K562 (cell line): ENCODE results near the gene KIRREL1. TPM values are rescaled to one million over a fixed set of nuclear protein-coding genes. Genes with fewer than 3 reads are reported as not detected.

ENCODE experiments used
- ATAC-seq: fragments of 200-7000 bp; cut with Tn5 transposase; 3 replicates; pipeline ENCODE4 v1.9.1; 2020; ENCODE audit warnings: moderate library complexity
- BruUV-seq: library from RNA; stranded (reverse); fragments of 400-500 nt; replicated peaks from 2 replicates; lab custom pipeline; 2021; lab: Mats Ljungman, UMichigan
- CTCF ChIA-PET: fragments of 300-600 bp; formaldehyde crosslinking; extraction: SDS; loops from one replicate; lab custom pipeline; 2021; ENCODE audit warnings: low intra/inter-chr PET ratio; lab: Yijun Ruan, JAX
- POLR2A ChIA-PET: fragments of 300-600, 350-650 bp; sonication (Branson Sonifier 250); formaldehyde crosslinking; extraction: SDS; loops from one replicate; lab custom pipeline; 2021; ENCODE audit warnings: antibody characterized with exemption, inconsistent platforms; lab: Yijun Ruan, JAX
- DNase-seq, 4 experiments: peaks; one replicate each; pipeline versions ENCODE4 v3.0.0 to v3.0.0-alpha.2; 2011 to 2018; ENCODE audit warnings: low spot score in 3 of 4, mixed read lengths in 3 of 4; ENCODE audit errors: extremely low read depth in 1 of 4
- FAIRE-seq: peaks from 2 replicates; lab custom pipeline; 2011; peaks lifted over from hg19 to GRCh38; lab: Jason Lieb, UNC
- H2AFZ ChIP-seq: 2 replicates; pipeline ENCODE4 v1.6.0; 2011; ENCODE audit warnings: low read depth, low read length, control low read depth, inconsistent platforms
- H3K27ac ChIP-seq: fragments of 200-600 bp; 3 replicates; pipeline ENCODE4 v1.8.0; 2011; ENCODE audit warnings: low read depth, mild to moderate bottlenecking, control low read depth, inconsistent platforms, low read length, moderate library complexity, mixed read lengths; ENCODE audit errors: extremely low read depth
- H3K27me3 ChIP-seq, 2 experiments: fragments of 300-600 bp in 1 of 2; 2 replicates in 1 of 2; 3 replicates in 1 of 2; pipeline versions ENCODE4 v1.6.0 to v1.8.0; 2011; ENCODE audit warnings: inconsistent platforms in 2 of 2, low read length in 2 of 2, mild to moderate bottlenecking in 1 of 2, mixed read lengths in 1 of 2, moderate library complexity in 1 of 2; ENCODE audit not compliant: control insufficient read depth in 2 of 2, insufficient read depth in 2 of 2
- H3K36me3 ChIP-seq: fragments of 300-600 bp; 3 replicates; pipeline ENCODE4 v1.8.0; 2011; ENCODE audit warnings: mild to moderate bottlenecking, low read length, inconsistent platforms; ENCODE audit not compliant: control insufficient read depth, insufficient read depth
- H3K4me1 ChIP-seq, 2 experiments: fragments of 200-600 bp in 1 of 2; replicated peaks in 1 of 2; 2 replicates in 1 of 2; 3 replicates in 1 of 2; pipeline versions ENCODE4 v1.5.1 to v1.8.0; 2011; ENCODE audit warnings: inconsistent platforms in 2 of 2, low read length in 2 of 2, mild to moderate bottlenecking in 1 of 2, mixed read lengths in 1 of 2, moderate library complexity in 1 of 2; ENCODE audit not compliant: control insufficient read depth in 2 of 2, insufficient read depth in 2 of 2
- H3K4me2 ChIP-seq: 2 replicates; pipeline ENCODE4 v1.6.1; 2011; ENCODE audit warnings: low read length, control low read depth, inconsistent platforms, mixed read lengths; ENCODE audit not compliant: insufficient read depth
- H3K4me3 ChIP-seq: fragments of 200-600 bp; sonication (generic), shearing (Covaris generic); 2 replicates; pipeline ENCODE4 v1.5.1; 2016; ENCODE audit warnings: control low read depth, inconsistent platforms
- H3K79me2 ChIP-seq: fragments of 200-600 bp; 3 replicates; pipeline ENCODE4 v1.8.0; 2011; ENCODE audit warnings: low read length, inconsistent platforms; ENCODE audit not compliant: control insufficient read depth, insufficient read depth
- H3K9ac ChIP-seq, 2 experiments: 2 replicates each; pipeline versions ENCODE4 v1.6.0 to v1.6.1; 2011; ENCODE audit warnings: low read depth in 2 of 2, low read length in 2 of 2, control low read depth in 1 of 2, inconsistent platforms in 1 of 2, mild to moderate bottlenecking in 1 of 2, mixed read lengths in 1 of 2; ENCODE audit not compliant: insufficient read depth in 1 of 2
- H3K9me1 ChIP-seq: one replicate; pipeline ENCODE4 v1.6.0; 2011; ENCODE audit warnings: inconsistent platforms, mild to moderate bottlenecking, low read length, moderate library complexity; ENCODE audit not compliant: control insufficient read depth, insufficient read depth
- H3K9me3 ChIP-seq: replicated peaks from 2 replicates; pipeline ENCODE4 v1.5.1; 2011; ENCODE audit warnings: low read depth, low read length, inconsistent platforms; ENCODE audit not compliant: control insufficient read depth, insufficient read depth
- H4K20me1 ChIP-seq: replicated peaks from 2 replicates; pipeline ENCODE4 v1.6.1; 2011; ENCODE audit warnings: low read length, inconsistent platforms, mixed read lengths; ENCODE audit not compliant: control insufficient read depth, insufficient read depth
- ARHGAP35 ChIP-seq: fragments of 450-650 bp; IDR thresholded peaks from 2 replicates; pipeline ENCODE4 v1.6.1; 2018; ENCODE audit not compliant: partially characterized antibody
- CBFB ChIP-seq: sonication (generic); formaldehyde crosslinking; IDR thresholded peaks from 2 replicates; pipeline ENCODE4 v1.4.0; 2020; ENCODE audit warnings: mild to moderate bottlenecking, missing genetic modification reagents
- HDAC2 ChIP-seq: fragments of 450-650 bp; IDR thresholded peaks from 2 replicates; pipeline ENCODE4 v1.6.1; 2016; ENCODE audit warnings: mild to moderate bottlenecking
- HOXB6 ChIP-seq: fragments of 250-450 bp; sonication (Bioruptor Pico); IDR thresholded peaks from 2 replicates; pipeline ENCODE4 v1.5.1; 2022; ENCODE audit warnings: mild to moderate bottlenecking, borderline replicate concordance
- KAT7 ChIP-seq: sonication (generic); formaldehyde crosslinking; IDR thresholded peaks from 2 replicates; pipeline ENCODE4 v1.8.0; 2022; ENCODE audit warnings: missing genetic modification reagents, mild to moderate bottlenecking, borderline replicate concordance
- NBN ChIP-seq: fragments of 450-650 bp; IDR thresholded peaks from 2 replicates; pipeline ENCODE4 v1.6.1; 2016; ENCODE audit warnings: low read depth, mild to moderate bottlenecking
- NR1H2 ChIP-seq: sonication (generic); formaldehyde crosslinking; IDR thresholded peaks from 2 replicates; pipeline ENCODE4 v1.4.0; 2020; ENCODE audit warnings: mild to moderate bottlenecking, missing genetic modification reagents
- RFX5 ChIP-seq: IDR thresholded peaks from 2 replicates; pipeline ENCODE4 v1.6.1; 2011; ENCODE audit warnings: low read depth, mild to moderate bottlenecking, improper control_type of control experiment, low read length
- RNF2 ChIP-seq: sonication (generic); IDR thresholded peaks from 2 replicates; pipeline ENCODE4 v1.6.1; 2016
- SAP30 ChIP-seq: fragments of 200-600 bp; sonication (generic); IDR thresholded peaks from 2 replicates; pipeline ENCODE4 v1.6.1; 2012; ENCODE audit warnings: borderline replicate concordance, low read depth, mild to moderate bottlenecking, moderate library complexity, low read length, control low read depth, inconsistent platforms; ENCODE audit not compliant: insufficient read depth, poor library complexity, severe bottlenecking
- SLC30A9 ChIP-seq: fragments of 250-450 bp; sonication (Bioruptor Pico); IDR thresholded peaks from 2 replicates; pipeline ENCODE4 v1.8.0; 2022; ENCODE audit warnings: mild to moderate bottlenecking, moderate library complexity
- ZC3H8 ChIP-seq: fragments of 450-650 bp; IDR thresholded peaks from 2 replicates; pipeline ENCODE4 v1.6.1; 2017
- ZNF583 ChIP-seq: fragments of 250-450 bp; sonication (Bioruptor Pico); IDR thresholded peaks from 2 replicates; pipeline ENCODE4 v1.4.0; 2020
- WGBS: fragments of 100-300 bp; shearing (Covaris generic); methylation state at CpG from one replicate; pipeline ENCODE4 v1.1.6; 2016; ENCODE audit warnings: low coverage, mixed read lengths; ENCODE audit not compliant: insufficient coverage; ENCODE audit errors: missing lambda C conversion rate; 5-methylcytosine and 5-hydroxymethylcytosine counted together
- in situ Hi-C: fragments of 300-500 bp; cut with MboI; formaldehyde crosslinking; loops from 4 replicates; pipeline ENCODE4 v1.15.0; 2018; ENCODE audit warnings: inconsistent platforms, mixed read lengths
- intact Hi-C: fragments of 100-400 bp; cut with micrococcal nuclease; formaldehyde crosslinking; loops from 2 replicates; pipeline ENCODE4 v1.14.2; 2022
- polyA plus RNA-seq, 8 experiments: library from polyadenylated mRNA; depleted of rRNA in 4 of 8; stranded (reverse) in 5 of 8; unstranded in 3 of 8; fragments of >200 nt; fragmentation: Nextera tagmentation in 2 of 8; fragmentation: Illumina TruSeq in 1 of 8; extraction: Ambion mirVana in 2 of 8; extraction: Trizol in 1 of 8; gene quantifications; 2 replicates each; pipeline versions ENCODE4 v1.2.1 to v1.2.3, GENCODE V29; 2011 to 2014; ENCODE audit warnings: inconsistent platforms in 1 of 8, missing spikeins in 1 of 8
- total RNA-seq, 7 experiments: library from RNA; depleted of rRNA in 6 of 7; stranded (reverse); fragments of >200 nt in 6 of 7; fragmentation: Illumina TruSeq in 2 of 7; extraction: Trizol in 2 of 7; gene quantifications; 2 replicates each; pipeline versions ENCODE4 v1.2.1 to v1.2.3, GENCODE V29; 2011 to 2021; ENCODE audit warnings: low replicate concordance in 1 of 7
- TF ChIP-seq, protein P1 (sequence below): fragments of 450-650 bp; IDR thresholded peaks from 2 replicates; pipeline ENCODE4 v1.6.1; 2016; ENCODE audit warnings: low read depth, mild to moderate bottlenecking, moderate library complexity
- TF ChIP-seq, protein P2 (sequence below): fragments of 250-450 bp; sonication (Bioruptor Pico); IDR thresholded peaks from 2 replicates; pipeline ENCODE4 v1.4.0; 2020
- TF ChIP-seq, protein P3 (sequence below), 2 experiments: fragments of 250-450 bp in 1 of 2; fragments of 450-650 bp in 1 of 2; sonication (Bioruptor Pico) in 1 of 2; IDR thresholded peaks; 2 replicates each; pipeline versions ENCODE4 v1.6.1 to v1.8.0; 2016 to 2021; ENCODE audit warnings: mild to moderate bottlenecking in 2 of 2, moderate library complexity in 2 of 2, missing compliant biosample characterization in 1 of 2, missing genetic modification characterization in 1 of 2
- TF ChIP-seq, protein P4 (sequence below): sonication (generic); formaldehyde crosslinking; IDR thresholded peaks from 2 replicates; pipeline ENCODE4 v1.8.0; 2022; ENCODE audit warnings: mild to moderate bottlenecking, low read depth, missing genetic modification reagents

The KIRREL1 gene
- total and polyA plus RNA-seq, 9 of the 15 experiments (the other 6 are each of a cell fraction or from before 2014, with no cell fraction given), result under 0.01 to 0.22 (median 0.03) TPM; not detected in 3

DNA sequence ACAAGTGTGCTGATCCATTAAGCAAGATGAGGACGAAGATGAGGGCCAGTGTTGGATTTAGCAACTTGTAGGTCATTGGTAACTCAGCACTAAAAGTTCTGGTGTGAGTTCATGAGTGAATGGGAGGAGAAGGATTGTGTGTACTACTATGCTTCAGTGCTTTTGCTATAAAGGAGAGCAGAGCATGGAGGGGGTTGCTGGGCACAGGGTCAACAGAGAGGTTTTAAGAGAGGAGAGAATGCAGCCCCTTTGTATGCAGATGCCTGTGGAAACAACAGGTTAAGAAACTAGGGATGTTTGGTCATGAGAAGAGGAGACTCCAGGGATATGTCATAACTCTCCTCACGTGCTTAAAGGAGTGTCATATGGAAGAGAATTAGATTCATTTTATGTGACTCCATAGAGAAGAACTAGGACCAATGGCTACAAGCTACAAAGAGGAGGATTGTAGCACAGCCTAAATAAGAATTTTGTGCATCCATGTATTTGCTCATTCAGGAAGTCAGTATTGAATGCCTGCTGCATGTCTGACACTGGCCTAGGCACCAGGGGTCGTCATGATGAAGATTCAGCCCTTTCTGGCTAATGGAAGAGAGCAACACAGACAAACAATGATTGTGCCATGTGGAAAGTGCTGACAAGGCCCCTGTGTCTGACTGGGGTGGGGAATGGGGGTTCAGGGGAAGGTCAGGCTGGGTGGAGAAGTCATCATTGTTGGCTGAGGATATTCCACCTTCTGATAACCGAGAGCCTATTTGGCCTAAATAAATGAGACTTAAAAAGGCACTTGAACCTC lies 53.5 kb downstream of the KIRREL1 start:
- intact Hi-C loops, result no loop called here
- no peak for FAIRE-seq
- H3K4me1 ChIP-seq, result peaks cover 3% of the 10 kb centered on the region in 2 experiments; a peak in 3 of 5 replicates
- ATAC-seq, result no peak
- H3K4me3 ChIP-seq, result no peak overlapping the region
- ChIA-PET POLR2A (no interaction called here), CTCF (no interaction called here)
- BruUV-seq, result no TSS peak
- in situ Hi-C loops, result no loop called here
- no peak for DNase-seq
- H4K20me1 ChIP-seq, result no peaks in the 10 kb centered on the region; the same call in 1 of the 2 replicates
- H3K27ac ChIP-seq, result no peak overlapping the region
- H3K79me2 ChIP-seq, result no peaks in the 10 kb centered on the region
- 0% methylated on average over 4 of the region's 4 CpGs for WGBS
- no peaks in the 10 kb centered on the region for H3K36me3 ChIP-seq
- H3K9ac ChIP-seq, result no peak overlapping the region
- no peak overlapping the region for H3K4me2 ChIP-seq
- no peaks in the 10 kb centered on the region for H3K9me1 ChIP-seq
- H3K27me3 ChIP-seq, result peaks cover 0 to 8% of the 10 kb centered on the region in 2 experiments; a peak in 1 of 5 replicates
- H2AFZ ChIP-seq, result no peak overlapping the region
- no peaks in the 10 kb centered on the region for H3K9me3 ChIP-seq
- TF ChIP-seq HOXB6 (CRISPR knock-in tag), result no peak
- TF ChIP-seq, protein P1, sequence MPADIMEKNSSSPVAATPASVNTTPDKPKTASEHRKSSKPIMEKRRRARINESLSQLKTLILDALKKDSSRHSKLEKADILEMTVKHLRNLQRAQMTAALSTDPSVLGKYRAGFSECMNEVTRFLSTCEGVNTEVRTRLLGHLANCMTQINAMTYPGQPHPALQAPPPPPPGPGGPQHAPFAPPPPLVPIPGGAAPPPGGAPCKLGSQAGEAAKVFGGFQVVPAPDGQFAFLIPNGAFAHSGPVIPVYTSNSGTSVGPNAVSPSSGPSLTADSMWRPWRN, result no peak
- TF ChIP-seq, protein P2, sequence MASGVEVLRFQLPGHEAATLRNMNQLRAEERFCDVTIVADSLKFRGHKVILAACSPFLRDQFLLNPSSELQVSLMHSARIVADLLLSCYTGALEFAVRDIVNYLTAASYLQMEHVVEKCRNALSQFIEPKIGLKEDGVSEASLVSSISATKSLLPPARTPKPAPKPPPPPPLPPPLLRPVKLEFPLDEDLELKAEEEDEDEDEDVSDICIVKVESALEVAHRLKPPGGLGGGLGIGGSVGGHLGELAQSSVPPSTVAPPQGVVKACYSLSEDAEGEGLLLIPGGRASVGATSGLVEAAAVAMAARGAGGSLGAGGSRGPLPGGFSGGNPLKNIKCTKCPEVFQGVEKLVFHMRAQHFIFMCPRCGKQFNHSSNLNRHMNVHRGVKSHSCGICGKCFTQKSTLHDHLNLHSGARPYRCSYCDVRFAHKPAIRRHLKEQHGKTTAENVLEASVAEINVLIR (CRISPR knock-in tag), result no peak
- TF ChIP-seq RFX5, result no peak
- no peak for TF ChIP-seq CBFB (CRISPR knock-in tag)
- no peak for TF ChIP-seq RNF2
- TF ChIP-seq ARHGAP35, result no peak
- TF ChIP-seq SLC30A9 (CRISPR knock-in tag), result no peak
- no peak for TF ChIP-seq SAP30
- TF ChIP-seq ZNF583, result no peak
- TF ChIP-seq, protein P3, sequence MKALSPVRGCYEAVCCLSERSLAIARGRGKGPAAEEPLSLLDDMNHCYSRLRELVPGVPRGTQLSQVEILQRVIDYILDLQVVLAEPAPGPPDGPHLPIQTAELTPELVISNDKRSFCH (CRISPR knock-in tag; IDR thresholded peaks at IDR 0.05), result no peak
- TF ChIP-seq, protein P3 (tag; IDR thresholded peaks at IDR 0.05), result no peak
- TF ChIP-seq, protein P4, sequence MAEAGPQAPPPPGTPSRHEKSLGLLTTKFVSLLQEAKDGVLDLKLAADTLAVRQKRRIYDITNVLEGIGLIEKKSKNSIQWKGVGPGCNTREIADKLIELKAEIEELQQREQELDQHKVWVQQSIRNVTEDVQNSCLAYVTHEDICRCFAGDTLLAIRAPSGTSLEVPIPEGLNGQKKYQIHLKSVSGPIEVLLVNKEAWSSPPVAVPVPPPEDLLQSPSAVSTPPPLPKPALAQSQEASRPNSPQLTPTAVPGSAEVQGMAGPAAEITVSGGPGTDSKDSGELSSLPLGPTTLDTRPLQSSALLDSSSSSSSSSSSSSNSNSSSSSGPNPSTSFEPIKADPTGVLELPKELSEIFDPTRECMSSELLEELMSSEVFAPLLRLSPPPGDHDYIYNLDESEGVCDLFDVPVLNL (CRISPR knock-in tag), result no peak
- no peak for TF ChIP-seq NR1H2
- no peak for TF ChIP-seq NBN
- no peak for TF ChIP-seq ZC3H8
- TF ChIP-seq KAT7 (CRISPR knock-in tag), result no peak
- TF ChIP-seq HDAC2, result no peak
- TF ChIP-seq, all 486 proteins: peak for 0
